Limb (tissue), 2 donors: ENCODE measurements around the gene ADK.

Source experiments
- DNase-seq, 2 donors: peaks; one replicate each; pipeline ENCODE4 v3.0.0-alpha.2; 2016; ENCODE audit errors: extremely low spot score in 2 of 2

The ADK gene

GRCh38 chr10:74596713-74597112, 445.7 kb downstream of the ADK start:
- DNase-seq: no peak

- DNase-seq: no peak
These were observed 448.0 kb downstream of the ADK start for GRCh38 chr10:74598891-74599566.

- DNase-seq: no peak
These were observed 448.7 kb downstream of the ADK start for GRCh38 chr10:74599672-74600071.

DNA sequence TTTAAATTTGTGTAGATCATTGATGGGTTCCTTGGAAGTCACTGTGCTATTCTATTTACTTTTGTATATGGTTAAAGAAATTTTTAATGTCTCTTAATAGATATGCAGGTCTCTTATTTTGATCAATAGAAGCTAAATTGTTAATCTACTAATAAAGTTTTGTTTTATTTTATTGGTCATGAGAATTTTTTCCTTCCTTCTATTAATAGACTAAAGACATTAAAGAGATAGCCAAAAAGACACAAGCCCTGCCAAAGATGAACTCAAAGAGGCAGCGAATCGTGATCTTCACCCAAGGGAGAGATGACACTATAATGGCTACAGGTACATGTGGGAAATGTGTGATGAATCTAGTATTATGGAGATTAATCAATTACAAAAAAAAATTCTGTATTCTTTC, 449.1 kb downstream of the ADK start:
- DNase-seq: no peak

DNA sequence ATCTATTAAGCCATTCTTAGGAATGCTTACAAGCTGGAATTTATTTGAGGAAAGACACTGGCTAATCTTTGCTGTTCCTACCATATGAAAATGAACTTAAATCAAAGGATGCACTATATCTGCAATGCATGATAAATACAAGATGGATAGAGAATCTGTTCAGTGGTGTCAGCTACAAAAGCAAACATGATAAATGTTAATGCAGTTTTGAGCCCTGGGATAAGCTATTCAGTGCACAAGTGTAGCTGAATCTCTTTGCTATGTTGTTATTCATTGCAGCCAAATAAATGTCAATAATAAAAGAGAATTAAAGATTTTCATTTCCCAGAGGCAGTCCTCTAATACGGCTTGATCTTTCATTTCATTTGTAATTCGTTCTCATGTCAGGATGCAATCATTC, 451.6 kb downstream of the ADK start:
- DNase-seq: no peak

GRCh38 chr10:74610299-74610698, 459.3 kb downstream of the ADK start:
- no peak for DNase-seq

GRCh38 chr10:74612195-74612594, 461.2 kb downstream of the ADK start:
- DNase-seq: no peak

- no peak for DNase-seq
These were observed 469.6 kb downstream of the ADK start for GRCh38 chr10:74620626-74621025.

DNA sequence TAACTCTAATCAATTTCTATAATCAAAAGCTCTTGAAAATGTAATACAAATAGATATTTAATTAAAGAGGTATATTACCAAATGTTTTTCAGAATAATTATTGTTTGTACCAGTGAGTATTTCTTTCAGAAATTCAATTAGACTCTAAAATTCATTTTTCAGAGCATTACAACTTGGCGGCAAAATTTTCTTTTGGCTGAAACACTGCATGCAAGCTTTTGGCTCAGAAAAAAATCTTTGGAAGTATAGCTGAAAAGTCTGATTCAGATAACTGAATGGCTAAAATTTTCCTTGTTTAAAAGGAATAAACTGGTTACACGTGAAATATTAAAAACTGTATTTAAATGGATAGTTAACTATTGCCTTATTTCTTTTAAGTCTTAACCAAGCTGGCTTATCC, 472.8 kb downstream of the ADK start:
- no peak for DNase-seq

GRCh38 chr10:74624501-74624900, 473.5 kb downstream of the ADK start:
- no peak for DNase-seq

- no peak for DNase-seq
These were observed 477.1 kb downstream of the ADK start for GRCh38 chr10:74628136-74628535.

DNA sequence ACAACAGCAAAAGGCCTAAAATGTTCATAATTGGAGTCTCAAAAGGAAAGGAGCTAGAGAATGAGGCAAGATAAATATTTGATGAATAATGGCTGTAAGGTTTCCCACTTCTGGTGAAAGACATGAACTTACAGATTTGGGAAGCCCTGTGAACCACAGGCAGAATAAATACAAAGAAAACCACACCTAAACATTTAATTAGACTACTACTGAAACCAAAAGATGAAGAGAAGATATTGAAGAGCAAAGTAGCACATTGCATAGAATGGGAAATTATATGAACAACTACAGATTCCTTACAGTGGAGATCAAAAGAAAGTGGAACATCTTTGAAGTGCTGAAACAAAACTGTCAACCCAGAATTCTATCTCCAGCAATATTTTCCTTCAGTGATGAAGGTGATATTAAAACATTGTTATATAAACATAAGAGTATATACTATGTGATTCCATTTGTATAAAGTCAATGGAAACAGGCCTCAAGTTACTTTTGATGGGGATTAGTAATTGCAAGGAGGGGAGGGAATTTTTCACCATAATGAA, 484.0 kb downstream of the ADK start:
- DNase-seq: no peak

DNA sequence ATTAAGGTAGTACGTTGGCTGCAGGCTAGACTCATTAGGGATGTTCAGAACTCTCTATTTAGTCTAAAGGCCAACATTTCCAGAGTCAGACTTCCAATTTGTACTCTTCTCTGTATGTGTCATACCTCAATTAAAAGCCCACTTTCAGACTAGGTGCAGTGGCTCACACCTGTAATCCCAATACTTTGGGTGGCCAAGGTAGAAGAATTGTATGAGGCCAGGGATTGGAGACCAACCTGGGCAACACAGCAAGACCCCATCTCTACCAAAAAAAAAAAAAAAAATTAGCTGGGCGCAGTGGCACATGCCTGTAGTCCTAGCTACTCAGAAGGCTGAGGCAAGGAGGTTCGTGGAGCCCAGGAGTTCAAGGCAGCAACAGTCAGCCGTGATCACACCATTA, 484.6 kb downstream of the ADK start:
- no peak for DNase-seq

DNA sequence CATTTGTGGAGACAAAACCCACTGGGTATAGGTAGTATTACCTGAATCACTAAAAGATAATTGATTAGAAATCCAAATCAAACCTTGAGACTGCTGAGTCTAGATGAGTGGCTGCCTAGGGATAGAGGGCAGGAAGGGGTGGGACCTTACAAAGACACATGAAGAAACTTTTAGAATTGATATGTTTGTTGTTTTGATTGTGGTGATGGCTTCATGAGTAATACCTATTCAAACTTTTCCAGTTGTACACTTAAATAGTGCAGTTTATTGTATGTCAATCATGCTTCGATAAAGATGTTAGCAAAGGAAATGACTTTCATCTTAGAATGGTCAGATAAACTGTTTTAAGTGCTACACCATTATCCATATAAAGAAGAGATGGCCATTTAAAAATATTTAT, 486.7 kb downstream of the ADK start:
- no peak for DNase-seq

GRCh38 chr10:74640134-74640921, 489.3 kb downstream of the ADK start:
- peak in 1 of 2 donors; percentile 32 for DNase-seq

- no peak for DNase-seq
These were observed 490.6 kb downstream of the ADK start for GRCh38 chr10:74641659-74642058.

GRCh38 chr10:74642901-74643595, 492.0 kb downstream of the ADK start:
- DNase-seq: no peak

DNA sequence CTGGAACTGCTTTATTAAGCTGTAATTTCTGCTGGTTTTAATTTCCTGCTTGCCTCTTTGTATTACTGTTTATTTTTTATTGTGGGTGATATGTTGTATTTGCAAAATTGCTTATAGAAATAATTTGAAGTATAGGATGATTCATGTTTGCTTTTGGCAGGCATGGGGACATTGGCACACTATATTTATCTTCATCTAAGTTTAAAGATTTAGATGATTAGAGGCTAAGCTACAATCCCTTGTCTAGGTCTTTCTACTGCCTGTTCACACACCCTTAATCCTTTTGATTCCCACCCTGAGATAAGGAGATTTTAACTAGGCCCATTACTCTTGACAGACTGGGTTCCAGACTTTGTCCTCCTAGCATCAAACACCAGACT, 492.6 kb downstream of the ADK start:
- DNase-seq: no peak

DNA sequence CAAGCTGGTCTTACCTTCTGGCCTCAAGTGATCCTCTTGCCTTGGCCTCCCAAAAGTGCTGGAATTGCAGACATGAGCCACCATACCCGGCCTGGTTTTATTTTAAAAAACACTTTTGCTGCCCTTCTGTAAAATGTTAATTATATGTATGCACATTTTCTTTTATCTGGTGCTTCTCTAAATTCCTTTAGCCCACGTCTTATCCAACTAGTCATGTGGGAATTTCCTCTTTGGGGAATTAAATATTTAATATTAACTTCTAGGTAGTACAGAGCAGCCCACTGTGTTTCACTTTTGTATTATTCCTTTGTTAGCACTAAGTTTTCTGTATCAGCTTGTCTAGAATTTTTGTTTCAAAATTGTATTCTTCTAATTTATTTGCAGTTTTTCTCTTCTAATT, 493.7 kb downstream of the ADK start:
- no peak for DNase-seq

DNA sequence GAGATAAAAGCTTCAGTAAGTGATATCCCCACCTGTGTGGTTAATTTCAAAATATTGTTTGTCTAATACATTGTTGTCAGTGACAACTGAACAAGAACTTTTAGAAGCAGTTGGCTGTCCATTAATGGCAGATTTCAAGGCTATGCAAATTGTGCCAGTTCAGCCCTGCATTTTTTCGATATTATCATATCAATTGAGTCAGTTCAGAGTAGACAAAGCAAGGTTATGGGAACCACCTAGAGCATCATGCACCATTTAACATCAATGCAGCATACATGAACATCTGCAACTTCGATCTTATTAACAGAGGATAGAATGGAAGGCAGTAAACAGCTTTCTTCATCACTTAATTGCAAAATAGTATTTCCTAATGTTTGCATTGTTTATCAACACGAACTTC, 494.7 kb downstream of the ADK start:
- DNase-seq: no peak

- no peak for DNase-seq
These were observed 499.6 kb downstream of the ADK start for GRCh38 chr10:74650613-74651012.

DNA sequence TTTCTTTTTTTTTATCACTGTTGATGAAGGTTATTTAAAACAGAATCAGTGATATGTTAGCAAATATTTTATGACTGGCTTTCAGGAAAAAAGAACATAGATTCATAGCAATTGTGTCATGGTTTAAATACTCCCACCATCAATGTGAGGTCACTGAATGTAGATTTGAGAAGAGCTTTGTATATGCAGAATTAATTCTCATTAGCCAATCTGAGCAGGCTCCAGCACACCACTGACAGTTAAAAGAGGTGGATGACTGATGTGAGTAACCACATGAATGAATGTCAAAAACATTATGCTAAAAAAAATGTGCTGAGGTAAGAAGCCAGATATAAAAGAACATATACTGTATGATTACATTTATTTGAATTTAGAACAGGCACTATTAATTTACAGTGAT, 500.5 kb downstream of the ADK start:
- DNase-seq: no peak
